T-helper 22 cell (primary cell): ENCODE measurements around the gene OR14K1.
"Not testable (repeated sequence)": the region's sequence is repeated elsewhere in the genome, so short reads cannot be mapped to it uniquely, and the experiment has no call there.

Experiments
- DNase-seq: peaks from one replicate; pipeline ENCODE4 v3.0.0-alpha.2; 2020; ENCODE audit warnings: low read depth

OR14K1 gene

GRCh38 chr1:247738315-247738714 is at the start of gene OR14K1:
Gene OR14K1, plus strand, starts transcription at chr1:247738615. Its CDS starts 0 bp downstream, at chr1:247738615.
- no peak for DNase-seq

- DNase-seq, result no peak
These were observed 37.1 kb upstream of the OR14K1 start for GRCh38 chr1:247701338-247701737.

- not testable (repeated sequence) for DNase-seq
These were observed 27.7 kb upstream of the OR14K1 start for GRCh38 chr1:247710681-247711080.

- DNase-seq, result no peak
These were observed 24.7 kb upstream of the OR14K1 start for GRCh38 chr1:247713753-247714152.

- no peak for DNase-seq
These were observed 21.9 kb upstream of the OR14K1 start, which contains the start of gene OR6F1 for GRCh38 chr1:247716546-247716945. Gene OR6F1, minus strand, starts transcription at chr1:247716646. Its CDS starts 3,891 bp downstream, at chr1:247712755.

- DNase-seq, result no peak
These were observed 17.2 kb upstream of the OR14K1 start for GRCh38 chr1:247721222-247721621.

GRCh38 chr1:247740721-247741120 is 2.3 kb downstream of the OR14K1 start:
- no peak for DNase-seq

GRCh38 chr1:247741756-247742155 is 3.3 kb downstream of the OR14K1 start:
- DNase-seq, result no peak

- DNase-seq, result not testable (repeated sequence)
These were observed 3.9 kb downstream of the OR14K1 start for GRCh38 chr1:247742215-247742760.

- no peak for DNase-seq
These were observed 8.0 kb downstream of the OR14K1 start for GRCh38 chr1:247746391-247746935.

GRCh38 chr1:247747616-247748015 is 9.2 kb downstream of the OR14K1 start:
- DNase-seq, result no peak

- no peak for DNase-seq
These were observed 9.6 kb downstream of the OR14K1 start, which contains the start of gene OR14A2 for GRCh38 chr1:247748041-247748440. Gene OR14A2, minus strand, starts transcription at chr1:247748141.

- no peak for DNase-seq
These were observed 11.5 kb downstream of the OR14K1 start for GRCh38 chr1:247749870-247750269.

GRCh38 chr1:247754311-247754710 is 15.9 kb downstream of the OR14K1 start:
- DNase-seq, result not testable (repeated sequence)

GRCh38 chr1:247760456-247760855 is 22.0 kb downstream of the OR14K1 start, which contains the start of gene OR1C1:
Gene OR1C1, minus strand, starts transcription at chr1:247760556. Its CDS starts 2,150 bp downstream, at chr1:247758406.
- DNase-seq, result no peak

- no peak for DNase-seq
These were observed 31.2 kb downstream of the OR14K1 start for GRCh38 chr1:247769603-247770002.
